Cardiac muscle cell (in vitro differentiated cells and primary cell): Measurements from ENCODE around the gene EEF1A1. TPM values are rescaled to one million over a fixed set of nuclear protein-coding genes. Genes with fewer than 3 reads are reported as not detected.
"Not testable (repeated sequence)": the region's sequence is repeated elsewhere in the genome, so short reads cannot be mapped to it uniquely, and the experiment has no call there.

ENCODE experiments used
- DNase-seq, 2 donors: peaks; one replicate each; pipeline versions ENCODE4 v3.0.0 to v3.0.0-alpha.2; 2010 to 2017; ENCODE audit warnings: low read depth in 1 of 2, low spot score in 1 of 2
- H3K27ac ChIP-seq: fragments of 200-600 bp; sonication (generic); 2 replicates; pipeline ENCODE4 v1.5.1; 2016
- H3K27me3 ChIP-seq: fragments of 200-600 bp; sonication (generic); 2 replicates; pipeline ENCODE4 v1.6.0; 2016; ENCODE audit warnings: control low read depth
- H3K36me3 ChIP-seq: fragments of 200-600 bp; sonication (generic); 2 replicates; pipeline ENCODE4 v1.5.1; 2016; ENCODE audit warnings: control low read depth
- H3K4me1 ChIP-seq: fragments of 200-600 bp; sonication (generic); 2 replicates; pipeline ENCODE4 v1.8.1; 2017; ENCODE audit warnings: low read depth, mild to moderate bottlenecking, mixed run types
- H3K4me3 ChIP-seq: fragments of 200-600 bp; sonication (generic); 2 replicates; pipeline ENCODE4 v1.5.1; 2016; ENCODE audit warnings: mild to moderate bottlenecking
- H3K9me3 ChIP-seq: fragments of 200-600 bp; sonication (generic); 2 replicates; pipeline ENCODE4 v1.5.1; 2017; ENCODE audit warnings: low read depth, mild to moderate bottlenecking, control low read depth
- polyA plus RNA-seq: library from polyadenylated mRNA; unstranded; fragments of >200 nt; fragmentation: Nextera tagmentation; extraction: Ambion mirVana; gene quantifications from 2 replicates; pipeline ENCODE4 v1.2.1, GENCODE V29; 2016
- total RNA-seq: library from RNA; depleted of rRNA; stranded (reverse); fragments of >200 nt; gene quantifications from 2 replicates; pipeline ENCODE4 v1.2.3, GENCODE V29; 2016
- TF ChIP-seq, protein P1 (sequence below): IDR thresholded peaks from 2 replicates; pipeline ENCODE4 v1.5.1; 2012; ENCODE audit warnings: low read depth, mild to moderate bottlenecking, low read length

The EEF1A1 gene
- total and polyA plus RNA-seq, 2 experiments from 2014 or later: 2,527 to 7,643 TPM

DNA sequence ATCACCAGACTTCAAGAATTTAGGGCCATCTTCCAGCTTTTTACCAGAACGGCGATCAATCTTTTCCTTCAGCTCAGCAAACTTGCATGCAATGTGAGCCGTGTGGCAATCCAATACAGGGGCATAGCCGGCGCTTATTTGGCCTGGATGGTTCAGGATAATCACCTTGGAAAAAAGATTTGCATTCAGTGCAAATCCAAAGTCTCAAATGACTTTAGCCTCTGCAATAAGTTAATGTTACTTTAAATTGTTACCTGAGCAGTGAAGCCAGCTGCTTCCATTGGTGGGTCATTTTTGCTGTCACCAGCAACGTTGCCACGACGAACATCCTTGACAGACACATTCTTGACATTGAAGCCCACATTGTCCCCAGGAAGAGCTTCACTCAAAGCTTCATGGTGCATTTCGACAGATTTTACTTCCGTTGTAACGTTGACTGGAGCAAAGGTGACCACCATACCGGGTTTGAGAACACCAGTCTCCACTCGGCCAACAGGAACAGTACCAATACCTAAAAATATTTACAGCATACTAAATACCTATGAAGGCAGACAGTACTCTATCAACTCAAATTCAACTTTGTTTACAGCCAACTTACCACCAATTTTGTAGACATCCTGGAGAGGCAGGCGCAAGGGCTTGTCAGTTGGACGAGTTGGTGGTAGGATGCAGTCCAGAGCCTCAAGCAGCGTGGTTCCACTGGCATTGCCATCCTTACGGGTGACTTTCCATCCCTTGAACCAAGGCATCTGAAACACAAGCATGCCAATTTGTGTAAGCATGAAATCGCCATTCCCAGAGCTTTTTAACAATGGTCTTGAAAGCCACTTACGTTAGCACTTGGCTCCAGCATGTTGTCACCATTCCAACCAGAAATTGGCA, 2.5 kb downstream of the EEF1A1 start:
- H3K4me1 ChIP-seq: peaks cover 19% of the 10 kb centered on the region
- H3K27ac ChIP-seq: peak overlapping the region; percentile 31
- not testable (repeated sequence) for H3K27me3 ChIP-seq, H3K4me3 ChIP-seq, H3K9me3 ChIP-seq
- peak in 1 of 2 donors; percentile 47 for DNase-seq
- H3K36me3 ChIP-seq: peaks cover 28% of the 10 kb centered on the region

DNA sequence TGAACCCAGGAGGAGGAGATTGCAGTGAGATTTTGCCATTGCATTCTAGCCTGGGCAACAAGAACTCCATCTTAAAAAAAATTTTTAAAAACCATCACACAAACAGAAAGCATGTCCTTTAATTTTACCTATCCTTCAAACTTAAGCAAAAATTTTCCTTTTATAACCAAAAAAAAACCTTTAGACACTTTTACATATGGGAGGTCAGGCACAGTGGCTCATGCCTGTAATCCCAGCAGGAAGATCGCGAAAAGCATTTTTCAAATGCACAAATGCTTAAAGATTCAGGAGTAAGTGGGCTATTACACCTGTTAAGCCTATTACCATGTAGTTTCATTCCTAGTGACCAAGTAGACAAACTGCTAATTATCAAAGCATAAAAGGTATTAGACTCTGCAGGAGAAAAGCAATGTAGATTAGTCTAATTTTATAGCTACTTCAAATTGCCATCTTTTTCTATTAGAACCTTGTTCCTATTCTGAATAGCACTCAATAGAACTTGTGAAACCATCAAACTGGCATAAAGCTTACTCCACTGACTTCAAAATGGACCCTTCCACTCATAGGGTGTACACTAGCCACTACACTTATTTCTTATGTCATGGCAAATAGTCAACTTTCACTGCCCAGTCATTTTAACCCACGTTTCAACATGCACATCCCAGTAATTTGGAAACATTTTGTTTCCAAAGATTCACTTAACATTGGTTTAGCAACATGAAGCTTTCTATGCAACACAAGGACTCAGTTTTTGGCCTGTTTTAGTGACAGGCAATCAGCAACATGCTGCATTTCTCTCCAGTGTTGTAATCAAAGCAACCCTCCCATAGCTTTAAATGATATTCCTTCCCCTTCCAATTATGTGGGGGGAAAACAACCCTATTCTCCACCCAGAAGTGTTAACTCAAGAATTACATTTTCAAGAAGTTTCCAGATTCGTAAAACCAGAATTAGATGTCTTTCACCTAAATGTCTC, 4.0 kb downstream of the EEF1A1 start:
- Histone ChIP-seq H3K27me3 (no peaks in the 10 kb centered on the region), H3K4me3 (no peak overlapping the region), H3K27ac (peak overlapping the region; percentile 59), H3K36me3 (peaks cover 28% of the 10 kb centered on the region), H3K9me3 (no peaks in the 10 kb centered on the region), H3K4me1 (peaks cover 19% of the 10 kb centered on the region)
- DNase-seq: peak in 1 of 2 donors; percentile 42
- TF ChIP-seq, protein P1, sequence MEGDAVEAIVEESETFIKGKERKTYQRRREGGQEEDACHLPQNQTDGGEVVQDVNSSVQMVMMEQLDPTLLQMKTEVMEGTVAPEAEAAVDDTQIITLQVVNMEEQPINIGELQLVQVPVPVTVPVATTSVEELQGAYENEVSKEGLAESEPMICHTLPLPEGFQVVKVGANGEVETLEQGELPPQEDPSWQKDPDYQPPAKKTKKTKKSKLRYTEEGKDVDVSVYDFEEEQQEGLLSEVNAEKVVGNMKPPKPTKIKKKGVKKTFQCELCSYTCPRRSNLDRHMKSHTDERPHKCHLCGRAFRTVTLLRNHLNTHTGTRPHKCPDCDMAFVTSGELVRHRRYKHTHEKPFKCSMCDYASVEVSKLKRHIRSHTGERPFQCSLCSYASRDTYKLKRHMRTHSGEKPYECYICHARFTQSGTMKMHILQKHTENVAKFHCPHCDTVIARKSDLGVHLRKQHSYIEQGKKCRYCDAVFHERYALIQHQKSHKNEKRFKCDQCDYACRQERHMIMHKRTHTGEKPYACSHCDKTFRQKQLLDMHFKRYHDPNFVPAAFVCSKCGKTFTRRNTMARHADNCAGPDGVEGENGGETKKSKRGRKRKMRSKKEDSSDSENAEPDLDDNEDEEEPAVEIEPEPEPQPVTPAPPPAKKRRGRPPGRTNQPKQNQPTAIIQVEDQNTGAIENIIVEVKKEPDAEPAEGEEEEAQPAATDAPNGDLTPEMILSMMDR: no peak

DNA sequence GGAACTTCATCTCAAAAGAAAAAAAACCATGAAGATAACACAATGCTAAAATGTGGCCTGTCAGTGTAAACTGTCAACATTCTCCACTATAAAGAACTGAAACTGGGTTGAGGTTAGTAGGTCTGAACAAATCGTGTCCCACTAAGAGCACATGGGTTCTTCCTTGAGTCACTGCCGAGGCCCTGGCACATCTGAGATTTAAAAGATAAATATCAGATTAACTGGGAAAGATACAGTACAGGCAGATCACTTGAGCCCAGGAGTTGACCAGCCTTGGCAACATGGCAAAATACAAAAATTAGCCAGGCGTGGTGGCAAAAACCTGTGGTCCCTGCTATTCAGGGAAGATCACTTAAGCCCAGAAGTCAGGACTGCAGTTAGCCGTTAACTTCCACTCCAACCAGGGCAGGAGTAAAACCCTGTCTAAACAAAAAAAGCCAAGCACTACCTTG, 5.6 kb downstream of the EEF1A1 start:
- TF ChIP-seq, protein P1: no peak
- H3K4me1 ChIP-seq: peaks cover 19% of the 10 kb centered on the region
- no peaks in the 10 kb centered on the region for H3K9me3 ChIP-seq
- H3K4me3 ChIP-seq: no peak overlapping the region
- H3K36me3 ChIP-seq: peaks cover 28% of the 10 kb centered on the region
- no peaks in the 10 kb centered on the region for H3K27me3 ChIP-seq
- peak overlapping the region; percentile 59 for H3K27ac ChIP-seq
- DNase-seq: peak in 1 of 2 donors; percentile 36

DNA sequence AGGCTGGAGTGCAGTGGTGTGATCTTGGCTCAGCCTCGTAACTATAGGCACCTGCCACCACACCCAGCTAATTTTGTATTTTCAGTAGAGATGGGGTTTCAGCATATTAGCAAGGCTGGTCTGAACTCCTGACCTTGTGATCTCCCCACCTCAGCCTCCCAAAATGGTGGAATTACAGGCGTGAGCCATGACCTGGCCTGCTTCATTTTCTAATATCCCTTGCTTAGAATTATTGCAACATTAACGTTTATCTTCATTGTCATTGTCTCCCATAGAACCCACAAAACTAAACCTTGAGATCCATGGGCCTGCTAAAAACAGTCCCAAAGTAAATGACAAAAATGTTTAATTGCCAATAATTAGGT, 6.1 kb downstream of the EEF1A1 start:
- Histone ChIP-seq H3K27me3 (no peaks in the 10 kb centered on the region), H3K27ac (peak overlapping the region; percentile 59), H3K9me3 (no peaks in the 10 kb centered on the region), H3K36me3 (peaks cover 24% of the 10 kb centered on the region), H3K4me3 (no peak overlapping the region), H3K4me1 (peaks cover 19% of the 10 kb centered on the region)
- TF ChIP-seq, protein P1: no peak
- peak in 1 of 2 donors; percentile 32 for DNase-seq

DNA sequence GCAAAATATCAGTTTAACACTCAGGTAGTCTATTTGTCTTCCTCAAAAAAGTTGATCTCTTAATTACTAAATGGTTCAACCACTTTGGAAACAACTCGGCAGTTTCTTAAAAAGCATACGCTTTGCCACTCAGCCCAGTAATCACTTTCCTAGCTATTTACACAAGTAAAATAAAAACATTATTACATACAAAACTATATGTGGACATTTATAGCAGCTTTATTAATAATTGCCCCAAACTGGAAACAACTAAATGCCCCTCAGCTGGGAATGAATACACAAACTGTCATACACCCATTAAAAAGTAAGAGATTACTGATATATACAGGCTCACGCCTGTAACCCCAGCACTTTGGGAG, 7.4 kb downstream of the EEF1A1 start:
- TF ChIP-seq, protein P1: no peak
- peak in 1 of 2 donors; percentile 29 for DNase-seq

More for the DNA sequence above, 7.4 kb downstream of the EEF1A1 start:
- Histone ChIP-seq H3K36me3 (peaks cover 13% of the 10 kb centered on the region), H3K4me3 (no peak overlapping the region), H3K27ac (no peak overlapping the region), H3K4me1 (peaks cover 16% of the 10 kb centered on the region), H3K9me3 (no peaks in the 10 kb centered on the region), H3K27me3 (no peaks in the 10 kb centered on the region)
